IPS DF 4.7 (cell line): ENCODE measurements around the gene LDLRAD4.

Experiments
- DNase-seq: peaks from one replicate; pipeline ENCODE4 v3.0.0-alpha.2; 2013; ENCODE audit warnings: low spot score; ENCODE audit errors: extremely low read depth

The LDLRAD4 gene

GRCh38 chr18:13700153-13700552 lies 481.6 kb downstream of the LDLRAD4 start:
- no peak for DNase-seq
